HCT116 (cell line): ENCODE results near the gene MMP15.

Experiments
- CEBPB ChIP-seq: IDR thresholded peaks from 2 replicates; pipeline ENCODE4 v1.6.1; 2012; ENCODE audit warnings: low read depth
- EZH2 ChIP-seq: fragments of 200-600 bp; sonication (generic); IDR thresholded peaks from 2 replicates; pipeline ENCODE4 v1.6.1; 2017; ENCODE audit warnings: antibody characterized with exemption, mixed run types
- EZH2phosphoT487 ChIP-seq: fragments of 200-600 bp; IDR thresholded peaks from 2 replicates; pipeline ENCODE4 v1.6.1; 2018; ENCODE audit warnings: antibody characterized with exemption, borderline replicate concordance
- JUND ChIP-seq: IDR thresholded peaks from 2 replicates; pipeline ENCODE4 v1.6.1; 2012
- POLR2A ChIP-seq: IDR thresholded peaks from 2 replicates; pipeline ENCODE4 v1.7.0; 2011; ENCODE audit warnings: borderline replicate concordance; ENCODE audit not compliant: insufficient read depth, insufficient read length; ENCODE audit errors: extremely low read depth
- POLR2AphosphoS5 ChIP-seq: IDR thresholded peaks from 2 replicates; pipeline ENCODE4 v1.6.1; 2011; ENCODE audit warnings: mild to moderate bottlenecking, low read depth, low read length, moderate library complexity
- RAD21 ChIP-seq: IDR thresholded peaks from 2 replicates; pipeline ENCODE4 v1.6.1; 2012; ENCODE audit warnings: low read depth, mild to moderate bottlenecking
- SP1 ChIP-seq: IDR thresholded peaks from 2 replicates; pipeline ENCODE4 v1.6.1; 2012; ENCODE audit warnings: low read depth
- ZFX ChIP-seq: fragments of 450-650 bp; IDR thresholded peaks from 2 replicates; pipeline ENCODE4 v1.6.1; 2017
- TF ChIP-seq, protein P1 (sequence below), 3 experiments: fragments of 200-600 bp in 1 of 3; sonication (generic) in 1 of 3; IDR thresholded peaks in 2 of 3; conservative IDR thresholded peaks in 1 of 3; 2 replicates each; pipeline ENCODE4 v1.5.1; 2012 to 2017; ENCODE audit warnings: low read depth in 2 of 3, low read length in 2 of 3, antibody characterized with exemption in 1 of 3, borderline replicate concordance in 1 of 3, control low read depth in 1 of 3, mild to moderate bottlenecking in 1 of 3, mixed read lengths in 1 of 3, mixed run types in 1 of 3, moderate library complexity in 1 of 3; ENCODE audit not compliant: insufficient read depth in 1 of 3
- TF ChIP-seq, protein P2 (sequence below): IDR thresholded peaks from 2 replicates; pipeline ENCODE4 v1.6.1; 2012
- TF ChIP-seq, protein P3 (sequence below): IDR thresholded peaks from 2 replicates; pipeline ENCODE4 v1.6.1; 2012; ENCODE audit warnings: low read depth

DNA sequence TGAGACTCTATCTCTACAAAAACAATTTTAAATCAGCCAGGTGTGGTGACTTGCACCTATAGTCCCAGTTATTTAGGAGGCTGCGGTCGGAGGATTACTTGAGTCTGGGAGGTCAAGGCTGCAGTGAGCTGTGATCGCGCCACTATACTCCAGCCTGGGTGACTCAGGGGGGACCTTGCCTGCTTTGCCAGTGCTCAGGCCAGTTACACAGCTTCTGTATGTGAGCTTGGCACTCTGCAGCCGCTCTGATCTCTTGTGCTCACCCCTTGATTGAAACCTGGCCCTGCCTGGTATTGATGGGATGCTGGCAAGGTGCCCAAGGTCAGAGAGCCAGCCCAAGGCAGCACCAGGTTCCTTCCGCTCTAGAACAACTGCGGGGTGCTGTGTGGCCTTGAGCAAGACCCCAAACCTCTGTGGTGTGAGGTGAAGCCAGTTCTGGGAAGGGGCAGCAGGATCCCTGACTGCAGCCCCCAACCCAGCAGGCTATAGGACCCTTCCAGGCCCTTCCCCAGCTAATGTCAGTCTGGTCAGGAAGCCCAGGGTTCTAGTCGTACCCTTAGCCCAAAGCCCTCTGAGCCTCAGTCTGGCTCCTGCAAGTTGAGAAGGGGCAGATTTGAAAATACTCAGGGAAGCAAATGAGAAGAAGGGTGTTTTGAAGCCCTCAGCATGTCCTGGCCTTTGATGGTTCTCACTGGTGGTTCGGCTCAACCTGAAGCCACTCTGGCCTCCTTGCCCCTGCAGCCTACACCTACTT lies 18.9 kb downstream of the MMP15 start:
- TF ChIP-seq, protein P1, sequence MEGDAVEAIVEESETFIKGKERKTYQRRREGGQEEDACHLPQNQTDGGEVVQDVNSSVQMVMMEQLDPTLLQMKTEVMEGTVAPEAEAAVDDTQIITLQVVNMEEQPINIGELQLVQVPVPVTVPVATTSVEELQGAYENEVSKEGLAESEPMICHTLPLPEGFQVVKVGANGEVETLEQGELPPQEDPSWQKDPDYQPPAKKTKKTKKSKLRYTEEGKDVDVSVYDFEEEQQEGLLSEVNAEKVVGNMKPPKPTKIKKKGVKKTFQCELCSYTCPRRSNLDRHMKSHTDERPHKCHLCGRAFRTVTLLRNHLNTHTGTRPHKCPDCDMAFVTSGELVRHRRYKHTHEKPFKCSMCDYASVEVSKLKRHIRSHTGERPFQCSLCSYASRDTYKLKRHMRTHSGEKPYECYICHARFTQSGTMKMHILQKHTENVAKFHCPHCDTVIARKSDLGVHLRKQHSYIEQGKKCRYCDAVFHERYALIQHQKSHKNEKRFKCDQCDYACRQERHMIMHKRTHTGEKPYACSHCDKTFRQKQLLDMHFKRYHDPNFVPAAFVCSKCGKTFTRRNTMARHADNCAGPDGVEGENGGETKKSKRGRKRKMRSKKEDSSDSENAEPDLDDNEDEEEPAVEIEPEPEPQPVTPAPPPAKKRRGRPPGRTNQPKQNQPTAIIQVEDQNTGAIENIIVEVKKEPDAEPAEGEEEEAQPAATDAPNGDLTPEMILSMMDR (IDR thresholded peaks at IDR 0.05 in 2 of 3, conservative IDR thresholded peaks at IDR 0.05 in 1 of 3; ENCODE audit: borderline replicate concordance in 1 of 3, insufficient read depth in 1 of 3, low read depth in 2 of 3, low read length in 2 of 3): no peak
- no peak for TF ChIP-seq EZH2phosphoT487
- no peak for TF ChIP-seq CEBPB
- TF ChIP-seq POLR2A: no peak
- TF ChIP-seq EZH2: no peak
- TF ChIP-seq, protein P2, sequence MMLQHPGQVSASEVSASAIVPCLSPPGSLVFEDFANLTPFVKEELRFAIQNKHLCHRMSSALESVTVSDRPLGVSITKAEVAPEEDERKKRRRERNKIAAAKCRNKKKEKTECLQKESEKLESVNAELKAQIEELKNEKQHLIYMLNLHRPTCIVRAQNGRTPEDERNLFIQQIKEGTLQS: no peak
- no peak for TF ChIP-seq RAD21
- no peak for TF ChIP-seq ZFX
- TF ChIP-seq, protein P3, sequence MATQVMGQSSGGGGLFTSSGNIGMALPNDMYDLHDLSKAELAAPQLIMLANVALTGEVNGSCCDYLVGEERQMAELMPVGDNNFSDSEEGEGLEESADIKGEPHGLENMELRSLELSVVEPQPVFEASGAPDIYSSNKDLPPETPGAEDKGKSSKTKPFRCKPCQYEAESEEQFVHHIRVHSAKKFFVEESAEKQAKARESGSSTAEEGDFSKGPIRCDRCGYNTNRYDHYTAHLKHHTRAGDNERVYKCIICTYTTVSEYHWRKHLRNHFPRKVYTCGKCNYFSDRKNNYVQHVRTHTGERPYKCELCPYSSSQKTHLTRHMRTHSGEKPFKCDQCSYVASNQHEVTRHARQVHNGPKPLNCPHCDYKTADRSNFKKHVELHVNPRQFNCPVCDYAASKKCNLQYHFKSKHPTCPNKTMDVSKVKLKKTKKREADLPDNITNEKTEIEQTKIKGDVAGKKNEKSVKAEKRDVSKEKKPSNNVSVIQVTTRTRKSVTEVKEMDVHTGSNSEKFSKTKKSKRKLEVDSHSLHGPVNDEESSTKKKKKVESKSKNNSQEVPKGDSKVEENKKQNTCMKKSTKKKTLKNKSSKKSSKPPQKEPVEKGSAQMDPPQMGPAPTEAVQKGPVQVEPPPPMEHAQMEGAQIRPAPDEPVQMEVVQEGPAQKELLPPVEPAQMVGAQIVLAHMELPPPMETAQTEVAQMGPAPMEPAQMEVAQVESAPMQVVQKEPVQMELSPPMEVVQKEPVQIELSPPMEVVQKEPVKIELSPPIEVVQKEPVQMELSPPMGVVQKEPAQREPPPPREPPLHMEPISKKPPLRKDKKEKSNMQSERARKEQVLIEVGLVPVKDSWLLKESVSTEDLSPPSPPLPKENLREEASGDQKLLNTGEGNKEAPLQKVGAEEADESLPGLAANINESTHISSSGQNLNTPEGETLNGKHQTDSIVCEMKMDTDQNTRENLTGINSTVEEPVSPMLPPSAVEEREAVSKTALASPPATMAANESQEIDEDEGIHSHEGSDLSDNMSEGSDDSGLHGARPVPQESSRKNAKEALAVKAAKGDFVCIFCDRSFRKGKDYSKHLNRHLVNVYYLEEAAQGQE: no peak
- no peak for TF ChIP-seq POLR2AphosphoS5
- TF ChIP-seq JUND: no peak
- TF ChIP-seq SP1: no peak
